ENCODE results near the gene KCNAB2. TPM values are rescaled to one million over a fixed set of nuclear protein-coding genes. Genes with fewer than 3 reads are reported as not detected.

The KCNAB2 gene
- total RNA-seq, 1 experiment from 2014 or later: 4.7 TPM

GRCh38 chr1:6029351-6029750 is 16.3 kb upstream of the KCNAB2 start:
- H3K27me3 Mint-ChIP-seq (ENCODE audit: unreplicated experiment): peaks cover 30% of the 10 kb centered on the region
- no peaks in the 10 kb centered on the region for H3K4me1 Mint-ChIP-seq (ENCODE audit: low read depth, unreplicated experiment)
- CTCF ChIA-PET: no interaction called here
- no peak for DNase-seq
- no peaks in the 10 kb centered on the region for H3K9me3 Mint-ChIP-seq (ENCODE audit: low read depth, unreplicated experiment)
- no TSS peak for BruUV-seq (replicated peaks)
- intact Hi-C loops (cut with micrococcal nuclease; ENCODE audit: unreplicated experiment): no loop called here
- H3K36me3 Mint-ChIP-seq (ENCODE audit: insufficient read depth, unreplicated experiment): no peaks in the 10 kb centered on the region
- H3K27ac Mint-ChIP-seq (ENCODE audit: unreplicated experiment): no peak overlapping the region
- TF ChIP-seq CTCF (IDR thresholded peaks at IDR 0.05; ENCODE audit: unreplicated experiment): no peak
- H3K4me3 Mint-ChIP-seq (ENCODE audit: low read depth, unreplicated experiment): no peak overlapping the region

- no peak for TF ChIP-seq CTCF (IDR thresholded peaks at IDR 0.05; ENCODE audit: unreplicated experiment)
- peaks cover 38% of the 10 kb centered on the region for H3K27me3 Mint-ChIP-seq (ENCODE audit: unreplicated experiment)
- CTCF ChIA-PET: no interaction called here
- H3K27ac Mint-ChIP-seq (ENCODE audit: unreplicated experiment): no peak overlapping the region
- H3K4me3 Mint-ChIP-seq (ENCODE audit: low read depth, unreplicated experiment): no peak overlapping the region
- no peaks in the 10 kb centered on the region for H3K36me3 Mint-ChIP-seq (ENCODE audit: insufficient read depth, unreplicated experiment)
- intact Hi-C loops (cut with micrococcal nuclease; ENCODE audit: unreplicated experiment): no loop called here
- H3K9me3 Mint-ChIP-seq (ENCODE audit: low read depth, unreplicated experiment): no peaks in the 10 kb centered on the region
- H3K4me1 Mint-ChIP-seq (ENCODE audit: low read depth, unreplicated experiment): no peaks in the 10 kb centered on the region
- no TSS peak for BruUV-seq (replicated peaks)
- DNase-seq: no peak
Measured at GRCh38 chr1:6030132-6030531, 15.6 kb upstream of the KCNAB2 start.

- Mint-ChIP-seq H3K36me3 (ENCODE audit: insufficient read depth, unreplicated experiment) (no peaks in the 10 kb centered on the region), H3K4me3 (ENCODE audit: low read depth, unreplicated experiment) (no peak overlapping the region), H3K27me3 (ENCODE audit: unreplicated experiment) (peaks cover 44% of the 10 kb centered on the region), H3K9me3 (ENCODE audit: low read depth, unreplicated experiment) (no peaks in the 10 kb centered on the region), H3K27ac (ENCODE audit: unreplicated experiment) (no peak overlapping the region), H3K4me1 (ENCODE audit: low read depth, unreplicated experiment) (no peaks in the 10 kb centered on the region)
- TF ChIP-seq CTCF (IDR thresholded peaks at IDR 0.05; ENCODE audit: unreplicated experiment): no peak
- BruUV-seq (replicated peaks): no TSS peak
- CTCF ChIA-PET: no interaction called here
- intact Hi-C loops (cut with micrococcal nuclease; ENCODE audit: unreplicated experiment): no loop called here
- no peak for DNase-seq
Measured at GRCh38 chr1:6030547-6031261, 15.0 kb upstream of the KCNAB2 start.

GRCh38 chr1:6033124-6033523 is 12.6 kb upstream of the KCNAB2 start:
- intact Hi-C loops (cut with micrococcal nuclease; ENCODE audit: unreplicated experiment): no loop called here
- CTCF ChIA-PET: no interaction called here
- DNase-seq: no peak
- Mint-ChIP-seq H3K4me3 (ENCODE audit: low read depth, unreplicated experiment) (no peak overlapping the region), H3K9me3 (ENCODE audit: low read depth, unreplicated experiment) (no peaks in the 10 kb centered on the region), H3K27ac (ENCODE audit: unreplicated experiment) (no peak overlapping the region), H3K27me3 (ENCODE audit: unreplicated experiment) (peaks cover 51% of the 10 kb centered on the region), H3K36me3 (ENCODE audit: insufficient read depth, unreplicated experiment) (no peaks in the 10 kb centered on the region), H3K4me1 (ENCODE audit: low read depth, unreplicated experiment) (no peaks in the 10 kb centered on the region)
- BruUV-seq (replicated peaks): no TSS peak
- no peak for TF ChIP-seq CTCF (IDR thresholded peaks at IDR 0.05; ENCODE audit: unreplicated experiment)
